HG03378 (cell line): ENCODE data around the gene PGLYRP1.

ENCODE experiments used
- ATAC-seq: cut with Tn5 transposase; IDR thresholded peaks from one replicate; pipeline ENCODE4 v1.9.1; 2021; ENCODE audit warnings: mild to moderate bottlenecking, moderate library complexity; ENCODE audit not compliant: unreplicated experiment

PGLYRP1 gene

GRCh38 chr19:46022431-46023310, at the start of gene PGLYRP1:
TSS of gene PGLYRP1 (minus strand) at chr19:46023053. CDS start at chr19:46023021, 32 bp downstream.
- no peak for ATAC-seq

GRCh38 chr19:46069806-46070341, 47.0 kb upstream of the PGLYRP1 start:
- ATAC-seq, result no peak

GRCh38 chr19:46068345-46069258, 45.7 kb upstream of the PGLYRP1 start:
- no peak for ATAC-seq

- no peak for ATAC-seq
These were observed 44.8 kb upstream of the PGLYRP1 start for GRCh38 chr19:46067691-46068090.

GRCh38 chr19:46066471-46066870, 43.6 kb upstream of the PGLYRP1 start:
- ATAC-seq, result no peak

GRCh38 chr19:46065486-46066071, 42.7 kb upstream of the PGLYRP1 start:
- no peak for ATAC-seq

- no peak for ATAC-seq
These were observed 40.3 kb upstream of the PGLYRP1 start for GRCh38 chr19:46063201-46063600.

- ATAC-seq, result no peak
These were observed 37.2 kb upstream of the PGLYRP1 start for GRCh38 chr19:46060012-46060411.

- no peak for ATAC-seq
These were observed 35.9 kb upstream of the PGLYRP1 start for GRCh38 chr19:46058778-46059177.

GRCh38 chr19:46056536-46056935, 33.7 kb upstream of the PGLYRP1 start:
- ATAC-seq, result no peak

GRCh38 chr19:46052896-46053295, 30.0 kb upstream of the PGLYRP1 start:
- no peak for ATAC-seq

GRCh38 chr19:46049597-46049996, 26.7 kb upstream of the PGLYRP1 start:
- no peak for ATAC-seq

GRCh38 chr19:46043519-46043918, 20.7 kb upstream of the PGLYRP1 start:
- ATAC-seq, result no peak

GRCh38 chr19:46042252-46042883, 19.5 kb upstream of the PGLYRP1 start:
- ATAC-seq, result no peak

- ATAC-seq, result no peak
These were observed 18.2 kb upstream of the PGLYRP1 start, which contains the start of gene IGFL4 for GRCh38 chr19:46040952-46041500. TSS of gene IGFL4 (minus strand) at chr19:46041002. CDS start at chr19:46040962, 40 bp downstream.

GRCh38 chr19:46040125-46040524, 17.3 kb upstream of the PGLYRP1 start:
- ATAC-seq, result no peak

GRCh38 chr19:46036744-46037128, 13.9 kb upstream of the PGLYRP1 start:
- ATAC-seq, result no peak

- no peak for ATAC-seq
These were observed 13.3 kb upstream of the PGLYRP1 start for GRCh38 chr19:46035986-46036743.

GRCh38 chr19:46035546-46035945, 12.7 kb upstream of the PGLYRP1 start:
- ATAC-seq, result no peak
